ENCODE data around the gene SGCG.

The SGCG gene

GRCh38 chr13:23367907-23368306 is 187.1 kb downstream of the SGCG start:
- 0 out of 2 replicates have a peak, but pooled peaks cover 2% of the 10 kb centered on the region for H3K4me1 ChIP-seq (ENCODE audit: insufficient read depth, low read length)
- H3K9ac ChIP-seq (ENCODE audit: low read depth, low read length), result no peak overlapping the region
- H3K36me3 ChIP-seq (ENCODE audit: insufficient read depth, low read length), result peaks cover 21% of the 10 kb centered on the region
- H3K9me3 ChIP-seq (ENCODE audit: control insufficient read depth, insufficient read depth, low read length), result no peaks in the 10 kb centered on the region

DNA sequence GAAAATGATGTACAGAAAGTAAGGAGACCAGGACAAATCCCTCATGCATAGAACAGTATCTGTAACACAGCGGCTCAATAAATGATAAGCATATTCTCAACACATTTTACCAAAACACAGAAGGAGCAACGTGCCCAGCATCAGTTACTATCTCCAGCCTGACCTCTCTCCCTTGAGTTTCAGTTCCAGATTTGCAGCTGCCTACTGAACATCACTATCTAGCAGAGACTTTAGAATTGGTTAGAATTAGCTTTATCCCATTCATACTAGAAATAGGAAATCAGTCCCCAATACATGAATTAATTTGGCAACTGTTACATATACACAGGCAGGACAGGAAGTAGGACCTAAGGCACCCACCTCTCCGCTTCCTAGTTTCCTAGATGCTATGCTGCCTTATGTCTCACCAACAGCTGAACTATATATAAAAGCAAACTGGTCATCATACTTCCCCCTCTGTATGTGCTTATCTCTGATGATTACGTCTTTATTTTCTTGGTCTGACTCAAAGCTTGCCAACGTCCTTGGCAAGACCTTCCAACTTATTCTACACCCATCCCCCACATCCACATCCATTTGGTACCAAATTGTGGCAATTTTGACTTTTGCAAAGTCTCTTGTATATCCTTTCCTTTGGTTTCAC is 191.6 kb downstream of the SGCG start:
- Histone ChIP-seq H3K9me3 (ENCODE audit: control insufficient read depth, insufficient read depth, low read length) (0 out of 2 replicates have a peak, but pooled peaks cover 3% of the 10 kb centered on the region), H3K36me3 (ENCODE audit: insufficient read depth, low read length) (peaks cover 7% of the 10 kb centered on the region), H3K9ac (ENCODE audit: low read depth, low read length) (no peak overlapping the region), H3K4me1 (ENCODE audit: insufficient read depth, low read length) (peaks cover 12% of the 10 kb centered on the region)
